Measurements from ENCODE around the gene FOXL1.

FOXL1 gene

DNA sequence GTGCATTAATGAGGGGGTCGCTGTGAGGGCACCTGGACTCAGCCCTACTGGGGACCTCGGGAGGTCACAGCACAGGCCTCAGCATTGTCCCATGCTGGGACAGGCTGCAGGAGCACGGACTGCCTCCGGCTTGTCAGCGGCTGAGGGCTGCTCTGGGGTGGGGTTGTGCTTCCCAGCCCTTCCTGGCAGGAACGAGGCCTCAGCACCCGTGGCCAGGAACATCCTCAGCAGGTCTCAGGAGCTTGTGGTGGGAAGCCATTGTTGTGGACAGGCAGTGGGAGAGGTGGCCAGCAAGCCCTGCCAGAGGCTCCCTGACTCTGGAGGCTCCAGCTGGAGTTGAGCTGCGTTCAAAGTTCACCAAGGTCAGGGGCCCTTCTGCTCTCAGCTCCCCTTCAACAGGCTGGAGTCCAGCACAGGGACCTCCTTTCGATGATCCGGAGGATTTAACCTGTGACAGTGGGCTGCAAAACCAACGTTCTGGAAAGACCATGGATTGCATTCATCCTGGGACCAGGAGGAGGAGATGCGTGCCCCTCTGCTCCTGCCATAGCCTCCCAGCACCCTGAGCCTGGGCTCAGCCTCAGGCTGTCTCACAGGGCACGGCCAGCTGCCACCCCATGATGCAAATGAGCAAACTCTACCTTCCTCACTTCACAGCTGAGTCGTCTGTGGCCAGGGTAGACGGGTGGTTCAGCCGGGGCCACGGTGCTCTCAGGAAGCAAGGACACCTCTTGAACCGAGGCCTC lies 32.6 kb downstream of the FOXL1 start:
- H2AFZ ChIP-seq (ENCODE audit: low read length): no peak overlapping the region
- no peaks in the 10 kb centered on the region for H3K79me2 ChIP-seq (ENCODE audit: insufficient read depth, low read length)
- no peak for TF ChIP-seq CTCF (IDR thresholded peaks at IDR 0.05; ENCODE audit: low read length)
- no peak for TF ChIP-seq EZH2 (IDR thresholded peaks at IDR 0.05; ENCODE audit: borderline replicate concordance, low read length)
- no peaks in the 10 kb centered on the region for H4K20me1 ChIP-seq (ENCODE audit: insufficient read depth, low read length)
- no peaks in the 10 kb centered on the region for H3K27me3 ChIP-seq (ENCODE audit: insufficient read depth, low read length)
- H3F3A ChIP-seq (ENCODE audit: insufficient read depth, low read length): no peaks in the 10 kb centered on the region
- H3K4me2 ChIP-seq (ENCODE audit: low read length): no peak overlapping the region
- no peak overlapping the region for H3K4me3 ChIP-seq (ENCODE audit: low read depth, low read length, poor library complexity, severe bottlenecking)
- no peak overlapping the region for H3K9ac ChIP-seq (ENCODE audit: low read length)
- H3K27ac ChIP-seq (ENCODE audit: low read depth, low read length, poor library complexity, severe bottlenecking): no peak overlapping the region
- no peaks in the 10 kb centered on the region for H3K9me3 ChIP-seq (ENCODE audit: low read length)
- H3K9me2 ChIP-seq (ENCODE audit: low read depth, low read length): no peaks in the 10 kb centered on the region
- peaks cover 10% of the 10 kb centered on the region for H3K4me1 ChIP-seq (ENCODE audit: insufficient read depth, low read length, severe bottlenecking)
- H3K36me3 ChIP-seq (ENCODE audit: insufficient read depth, low read length): 0 out of 2 replicates have a peak, but pooled peaks cover 1% of the 10 kb centered on the region

DNA sequence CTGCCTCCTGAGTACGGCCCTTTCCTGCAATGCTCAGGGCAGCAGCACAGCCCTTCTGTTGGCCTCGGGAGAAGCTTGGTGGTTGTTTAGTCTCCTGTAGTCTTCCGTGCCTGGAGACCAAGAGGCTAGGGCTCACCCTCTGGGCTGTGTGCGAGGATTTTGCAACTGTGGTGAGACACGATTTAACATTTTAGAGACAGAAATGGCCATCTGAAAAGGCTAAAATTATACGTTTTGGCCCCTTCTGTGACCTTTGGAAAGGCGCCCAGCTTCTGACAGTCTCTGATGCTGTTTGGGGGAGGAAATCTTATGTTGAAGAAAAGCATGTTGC lies 33.1 kb downstream of the FOXL1 start:
- Histone ChIP-seq H3K9me2 (ENCODE audit: low read depth, low read length) (no peaks in the 10 kb centered on the region), H3F3A (ENCODE audit: insufficient read depth, low read length) (no peaks in the 10 kb centered on the region), H3K79me2 (ENCODE audit: insufficient read depth, low read length) (no peaks in the 10 kb centered on the region), H4K20me1 (ENCODE audit: insufficient read depth, low read length) (no peaks in the 10 kb centered on the region), H3K9ac (ENCODE audit: low read length) (no peak overlapping the region), H3K27me3 (ENCODE audit: insufficient read depth, low read length) (no peaks in the 10 kb centered on the region), H2AFZ (ENCODE audit: low read length) (no peak overlapping the region), H3K27ac (ENCODE audit: low read depth, low read length, poor library complexity, severe bottlenecking) (no peak overlapping the region), H3K36me3 (ENCODE audit: insufficient read depth, low read length) (no peaks in the 10 kb centered on the region), H3K4me1 (ENCODE audit: insufficient read depth, low read length, severe bottlenecking) (peaks cover 10% of the 10 kb centered on the region), H3K4me3 (ENCODE audit: low read depth, low read length, poor library complexity, severe bottlenecking) (no peak overlapping the region), H3K9me3 (ENCODE audit: low read length) (no peaks in the 10 kb centered on the region), H3K4me2 (ENCODE audit: low read length) (no peak overlapping the region)
- TF ChIP-seq CTCF (IDR thresholded peaks at IDR 0.05; ENCODE audit: low read length): no peak
- TF ChIP-seq EZH2 (IDR thresholded peaks at IDR 0.05; ENCODE audit: borderline replicate concordance, low read length): no peak

DNA sequence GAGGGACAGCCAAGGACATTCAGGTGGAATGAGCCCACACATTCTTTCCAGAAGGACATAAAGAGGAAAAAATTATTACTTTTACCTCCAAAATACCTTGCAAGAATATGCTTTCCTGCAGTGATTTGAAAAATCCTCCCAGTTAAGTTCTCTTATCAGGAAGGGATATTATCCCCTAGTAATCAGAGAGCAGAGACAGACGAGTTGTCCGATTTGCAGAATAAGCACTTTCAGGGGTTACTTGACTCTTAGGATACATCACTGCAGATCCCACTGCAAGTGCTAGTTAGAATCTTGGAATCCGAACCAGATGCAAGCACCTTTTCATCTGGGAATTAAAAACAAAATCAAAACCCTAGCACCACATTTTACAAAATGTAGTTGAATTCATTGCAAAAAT lies 33.6 kb downstream of the FOXL1 start:
- Histone ChIP-seq H3K4me2 (ENCODE audit: low read length) (no peak overlapping the region), H4K20me1 (ENCODE audit: insufficient read depth, low read length) (no peaks in the 10 kb centered on the region)

More for the DNA sequence above, 33.6 kb downstream of the FOXL1 start:
- Histone ChIP-seq H3K4me3 (ENCODE audit: low read depth, low read length, poor library complexity, severe bottlenecking) (no peak overlapping the region), H3K79me2 (ENCODE audit: insufficient read depth, low read length) (no peaks in the 10 kb centered on the region), H3K4me1 (ENCODE audit: insufficient read depth, low read length, severe bottlenecking) (peaks cover 10% of the 10 kb centered on the region), H3K36me3 (ENCODE audit: insufficient read depth, low read length) (no peaks in the 10 kb centered on the region), H2AFZ (ENCODE audit: low read length) (no peak overlapping the region), H3K27me3 (ENCODE audit: insufficient read depth, low read length) (no peaks in the 10 kb centered on the region), H3F3A (ENCODE audit: insufficient read depth, low read length) (no peaks in the 10 kb centered on the region), H3K27ac (ENCODE audit: low read depth, low read length, poor library complexity, severe bottlenecking) (no peak overlapping the region), H3K9me3 (ENCODE audit: low read length) (no peaks in the 10 kb centered on the region), H3K9ac (ENCODE audit: low read length) (no peak overlapping the region), H3K9me2 (ENCODE audit: low read depth, low read length) (no peaks in the 10 kb centered on the region)
- TF ChIP-seq EZH2 (IDR thresholded peaks at IDR 0.05; ENCODE audit: borderline replicate concordance, low read length): no peak
- TF ChIP-seq CTCF (IDR thresholded peaks at IDR 0.05; ENCODE audit: low read length): no peak
